Fibroblast of upper back skin (primary cell): ENCODE results near the gene OXTR.

Experiments used
- DNase-seq: peaks from one replicate; pipeline ENCODE4 v3.0.0-alpha.2; 2013

OXTR gene

GRCh38 chr3:8767256-8767666 lies 2.2 kb downstream of the OXTR start:
- DNase-seq = no peak

DNA sequence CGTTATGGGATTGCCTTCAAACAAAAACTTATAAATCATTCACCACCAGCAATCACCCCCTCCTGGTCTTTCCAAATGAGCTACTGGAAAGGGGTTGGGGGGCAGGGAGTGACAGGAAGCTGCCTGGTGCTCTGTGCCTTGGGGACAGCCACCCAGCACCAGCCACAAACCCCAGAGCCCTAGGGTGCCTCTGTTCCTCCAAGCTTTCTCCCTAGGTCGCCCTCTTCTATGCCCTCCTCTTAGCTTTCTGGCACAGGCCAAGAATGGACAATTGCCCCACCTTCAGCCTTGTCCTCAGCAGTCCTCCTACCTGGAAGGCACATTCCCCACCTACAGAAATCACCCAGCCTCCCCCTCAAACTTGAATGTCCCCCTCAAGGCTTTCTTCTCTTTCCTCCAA lies 3.3 kb downstream of the OXTR start:
- DNase-seq = no peak

DNA sequence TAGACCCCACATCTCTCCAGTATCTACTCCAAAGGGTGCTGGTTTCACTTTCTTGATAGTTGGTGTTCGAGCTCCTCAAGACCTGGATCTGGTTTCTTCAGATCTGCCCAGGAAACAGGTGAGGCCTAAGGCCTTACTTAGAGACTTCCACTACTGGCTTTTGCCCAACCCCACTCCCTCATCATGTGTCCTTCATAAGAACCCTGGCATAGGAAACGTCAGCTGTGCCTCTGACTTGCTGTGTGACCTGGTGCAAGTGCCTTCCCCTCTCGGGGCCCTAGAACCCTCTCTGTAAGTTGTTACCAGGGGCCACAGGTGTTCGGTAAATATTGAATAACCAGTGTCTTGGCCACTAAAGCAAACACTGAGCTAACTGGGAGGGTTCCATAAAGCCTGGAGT lies 3.9 kb downstream of the OXTR start:
- no peak for DNase-seq

DNA sequence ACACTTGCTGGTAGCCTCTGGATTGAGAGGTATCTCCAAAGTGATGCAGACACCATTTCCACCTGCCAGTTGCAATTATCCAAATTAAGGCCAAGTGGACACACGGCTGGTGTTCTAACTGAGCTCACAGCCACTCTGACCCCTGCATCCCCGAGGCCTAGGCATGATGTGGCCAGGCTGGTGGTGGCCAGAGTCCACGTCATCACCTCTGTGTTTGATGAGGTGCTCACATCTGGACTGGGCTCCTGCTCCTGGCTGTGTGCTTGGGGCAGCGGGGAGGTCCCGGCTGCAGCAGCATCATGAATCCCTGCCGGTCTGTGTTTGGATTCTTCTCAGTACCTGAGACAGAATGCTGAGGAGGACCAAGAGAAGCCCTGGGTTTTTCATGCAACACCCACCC lies 4.9 kb downstream of the OXTR start:
- DNase-seq = no peak

GRCh38 chr3:8762607-8763377 lies 6.6 kb downstream of the OXTR start:
- no peak for DNase-seq

DNA sequence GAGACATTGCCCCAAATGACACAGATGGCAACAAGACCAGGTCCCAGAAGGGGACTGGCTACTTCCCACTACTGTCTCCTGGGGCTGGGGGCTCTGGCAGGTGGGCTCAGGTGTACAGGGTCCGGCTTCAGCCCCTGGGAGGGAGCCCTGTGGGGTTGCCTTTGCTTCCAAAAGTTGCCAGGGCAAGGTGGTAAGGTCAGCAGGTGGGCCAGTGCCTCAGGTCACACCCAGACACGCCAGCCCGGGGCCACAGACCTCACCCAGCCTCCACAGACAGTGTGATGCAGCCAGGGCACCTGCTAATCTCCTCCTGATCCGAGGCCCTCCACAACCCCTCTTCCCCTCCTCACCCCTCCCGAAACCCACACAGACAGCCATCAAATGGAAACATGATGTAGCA lies 7.5 kb downstream of the OXTR start:
- DNase-seq = no peak

DNA sequence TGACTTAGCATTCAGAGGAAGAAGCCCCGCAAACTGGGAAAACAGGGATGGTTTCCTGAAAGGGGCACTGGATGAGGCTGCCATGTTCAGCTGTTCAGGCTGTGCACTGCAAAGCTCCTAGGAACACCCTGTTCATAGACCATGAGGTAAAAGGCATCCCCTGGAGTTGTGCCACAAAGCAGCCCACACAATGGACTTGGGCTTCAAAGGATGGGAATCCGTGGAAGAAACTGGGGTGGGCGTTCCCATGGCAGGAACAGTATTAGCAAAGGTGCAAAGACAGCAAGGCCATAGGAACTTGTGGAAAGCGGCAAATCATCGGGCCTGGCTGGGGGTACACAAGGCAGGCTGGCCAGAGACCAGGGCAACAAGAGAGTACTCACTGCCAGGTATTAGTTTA lies 8.9 kb downstream of the OXTR start:
- DNase-seq = no peak

- no peak for DNase-seq
Measured at GRCh38 chr3:8760091-8760490, 9.3 kb downstream of the OXTR start.

DNA sequence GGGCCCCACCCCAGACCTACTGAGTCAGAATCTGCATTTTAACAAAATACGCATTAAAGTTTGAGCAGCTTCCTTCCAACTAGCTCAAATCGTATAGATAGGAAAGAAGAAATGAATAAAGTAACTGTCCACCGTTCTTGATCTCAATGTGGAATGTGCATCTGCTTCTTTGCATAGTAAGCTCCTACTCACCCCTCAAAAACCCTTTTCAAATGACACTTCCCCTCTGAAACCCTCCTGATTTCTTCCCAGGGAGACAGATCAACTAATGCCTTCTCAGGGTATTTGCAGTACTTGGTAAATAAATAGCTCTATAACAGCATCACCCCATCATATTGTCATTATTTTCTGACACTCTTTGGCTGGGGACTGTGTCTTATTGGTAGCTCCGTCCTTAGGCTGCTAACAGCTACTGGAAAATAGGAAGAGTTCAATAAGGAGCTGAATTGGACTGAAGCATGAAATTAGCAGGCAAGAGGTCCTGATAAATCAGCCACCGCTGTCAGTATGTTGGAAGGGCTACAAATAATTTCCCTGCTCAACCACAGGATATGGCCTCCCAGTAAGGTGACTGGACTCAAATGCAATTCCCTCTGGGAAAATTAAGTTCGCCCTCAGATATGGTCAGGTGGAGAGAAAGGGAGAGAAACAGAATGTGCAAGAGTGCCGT lies 10.2 kb downstream of the OXTR start:
- DNase-seq = peak; percentile 84

- DNase-seq = peak; percentile 90
Measured at GRCh38 chr3:8757551-8758518, 11.6 kb downstream of the OXTR start.

DNA sequence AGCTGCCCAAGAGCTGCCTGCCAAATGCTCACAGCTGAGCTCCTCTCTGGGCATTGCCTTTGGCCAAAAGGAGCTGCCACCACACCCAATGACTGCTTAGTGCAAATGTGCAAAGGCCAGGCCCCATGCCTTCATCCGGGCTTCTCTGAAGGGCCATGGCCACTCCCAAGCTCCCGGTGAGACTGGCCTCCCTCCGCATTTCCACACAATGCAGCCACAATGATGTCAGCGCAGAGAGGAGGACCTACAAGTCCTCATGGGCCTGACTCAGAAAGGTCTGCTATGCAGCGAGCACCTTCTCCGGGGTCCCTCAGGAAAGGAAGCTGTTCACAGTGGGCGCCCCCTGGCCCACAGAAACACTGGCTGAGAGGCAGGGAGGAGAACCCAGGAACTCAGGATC lies 12.7 kb downstream of the OXTR start:
- no peak for DNase-seq

DNA sequence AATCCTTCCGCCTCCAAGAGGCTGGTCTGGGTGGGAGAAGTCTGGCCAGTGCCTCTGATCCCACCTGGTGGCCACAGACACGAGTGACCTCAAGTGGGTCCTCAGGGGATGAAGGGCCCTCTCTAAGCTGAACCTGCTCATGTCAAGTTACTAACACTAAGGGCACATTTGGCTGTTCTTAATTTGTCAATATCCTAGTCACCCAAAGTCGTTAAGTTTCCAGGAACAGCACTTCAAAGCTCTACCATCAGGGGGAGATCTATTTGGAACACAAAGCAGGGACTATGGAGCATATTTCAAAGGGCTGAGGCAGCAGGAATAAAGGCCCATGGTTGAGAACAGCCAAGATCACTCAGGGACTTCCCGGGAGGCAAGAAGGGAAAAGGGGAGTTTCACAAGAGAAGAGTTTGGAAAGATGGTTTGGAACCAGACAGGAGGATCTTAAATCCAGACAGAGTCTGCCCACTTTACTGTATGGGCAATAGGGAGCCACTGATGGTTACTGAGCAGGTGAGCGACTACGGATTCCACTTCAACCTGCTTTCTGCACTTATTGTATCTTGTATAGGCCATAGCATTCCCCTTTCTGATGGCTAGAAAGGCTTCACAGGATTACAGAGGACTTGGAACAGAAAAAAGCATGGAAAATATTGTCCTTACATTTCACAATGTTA lies 13.7 kb downstream of the OXTR start:
- no peak for DNase-seq

DNA sequence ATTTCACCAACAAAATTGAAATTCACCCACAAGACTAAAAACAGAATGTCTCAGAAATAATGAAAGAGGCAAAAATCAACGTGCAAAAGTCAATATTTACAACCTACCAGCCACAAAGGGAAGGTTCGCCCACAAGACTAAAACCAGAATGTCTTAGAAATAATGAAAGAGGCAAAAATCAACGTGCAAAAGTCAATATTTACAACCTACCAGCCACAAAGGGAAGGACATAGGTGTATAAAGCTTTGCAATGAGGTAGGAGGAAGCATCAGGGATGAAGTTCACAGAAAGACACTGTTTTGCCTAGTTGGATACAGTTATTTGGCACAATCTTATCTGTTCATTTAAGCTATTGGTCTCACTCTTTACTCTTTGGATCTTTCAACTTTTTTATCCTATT lies 14.3 kb downstream of the OXTR start:
- no peak for DNase-seq

- DNase-seq = no peak
Measured at GRCh38 chr3:8752832-8753231, 16.6 kb downstream of the OXTR start.

DNA sequence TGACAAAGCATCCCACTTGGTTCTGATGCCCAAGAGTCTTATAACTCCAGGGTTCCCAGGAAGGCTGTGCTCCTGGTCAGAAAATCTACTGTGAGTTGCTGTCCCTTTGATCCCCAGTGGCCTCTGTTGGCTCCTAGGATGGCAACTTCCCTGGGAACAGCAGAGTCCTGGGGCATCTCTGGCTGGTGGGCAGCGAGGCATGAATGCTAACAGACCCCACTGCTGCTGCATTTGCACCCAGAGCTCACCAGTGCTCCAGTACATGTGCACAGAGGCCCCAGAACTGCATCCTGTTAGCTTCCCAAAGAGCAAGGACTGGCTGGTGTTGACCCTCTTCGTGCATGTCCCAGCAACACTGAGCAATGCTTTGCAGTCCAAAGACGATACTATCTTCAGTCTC lies 20.1 kb downstream of the OXTR start:
- DNase-seq = no peak

DNA sequence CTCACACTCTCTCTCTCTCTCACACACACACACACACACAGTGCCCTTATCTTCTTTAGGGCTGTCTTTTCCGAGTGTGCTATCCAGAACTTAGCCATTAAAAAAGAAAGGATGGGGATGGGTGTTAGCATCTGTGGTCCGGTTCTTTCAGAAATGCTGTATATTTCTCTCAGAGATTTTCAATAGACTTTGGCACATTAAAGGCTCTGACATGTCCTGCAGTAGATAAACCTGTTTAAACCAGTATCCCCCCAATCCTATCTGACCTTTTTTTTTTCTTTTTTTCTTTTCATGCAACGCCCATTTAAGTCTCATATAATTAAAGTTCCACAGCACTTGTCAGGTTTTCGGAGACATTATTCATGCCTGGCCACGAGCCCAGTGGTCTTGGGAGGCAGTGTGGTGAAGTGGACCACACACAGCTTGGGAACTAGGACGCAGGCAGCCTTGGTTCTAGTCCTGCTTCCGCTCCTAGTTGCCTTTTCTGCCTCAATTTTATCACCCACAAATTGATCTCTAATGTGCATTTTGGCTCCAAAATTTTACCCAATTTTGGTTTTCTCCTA lies 22.6 kb downstream of the OXTR start:
- DNase-seq = peak; percentile 41

DNA sequence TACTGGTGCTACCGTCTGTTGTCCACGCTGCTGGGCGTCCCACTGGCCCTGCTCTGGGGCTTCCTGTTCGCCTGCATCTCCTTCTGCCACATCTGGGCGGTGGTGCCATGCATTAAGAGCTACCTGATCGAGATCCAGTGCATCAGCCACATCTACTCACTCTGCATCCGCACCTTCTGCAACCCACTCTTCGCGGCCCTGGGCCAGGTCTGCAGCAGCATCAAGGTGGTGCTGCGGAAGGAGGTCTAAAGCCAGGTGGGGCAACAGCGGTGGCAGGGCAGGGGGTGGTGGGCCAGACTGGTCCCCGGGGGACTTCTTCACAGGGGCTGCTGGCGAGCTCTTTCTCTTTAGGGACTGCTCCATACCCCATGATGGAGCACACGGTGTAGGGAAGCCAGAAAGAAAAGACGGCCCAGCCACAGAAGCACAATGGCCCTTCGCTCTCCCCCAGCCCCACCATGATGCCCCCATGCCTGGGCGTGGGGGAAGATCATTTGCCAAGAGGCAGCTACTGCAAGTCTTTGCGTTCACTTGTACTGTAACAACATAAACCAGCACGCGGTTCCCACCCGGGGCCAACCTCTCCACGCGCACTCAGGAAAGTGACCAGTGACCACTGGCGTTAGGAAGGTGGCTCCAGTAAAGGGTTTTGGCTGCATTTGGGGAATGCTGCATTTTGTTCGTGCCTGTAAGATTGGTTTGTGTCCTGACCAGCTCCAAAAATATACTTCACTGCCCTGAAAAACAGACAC lies 23.6 kb downstream of the OXTR start:
- no peak for DNase-seq

DNA sequence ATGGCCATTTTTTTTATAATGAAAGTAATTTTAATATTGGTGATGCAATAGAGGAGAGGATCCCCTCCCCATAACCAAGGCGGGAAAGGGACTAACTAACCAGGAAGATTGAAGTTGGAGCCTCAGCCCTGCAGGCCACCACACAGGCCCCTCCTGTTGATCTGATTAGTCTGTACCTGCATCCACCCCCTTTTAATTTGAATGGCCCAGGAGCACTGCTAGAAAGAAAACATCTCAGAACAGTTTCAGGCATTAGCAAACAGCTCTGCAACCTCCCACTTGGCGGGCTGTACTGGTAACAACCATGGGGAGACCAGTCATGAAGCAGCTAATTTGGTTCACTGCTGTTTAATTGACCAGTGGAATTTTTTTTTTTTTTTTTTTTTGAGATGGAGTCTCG lies 25.5 kb downstream of the OXTR start:
- no peak for DNase-seq

DNA sequence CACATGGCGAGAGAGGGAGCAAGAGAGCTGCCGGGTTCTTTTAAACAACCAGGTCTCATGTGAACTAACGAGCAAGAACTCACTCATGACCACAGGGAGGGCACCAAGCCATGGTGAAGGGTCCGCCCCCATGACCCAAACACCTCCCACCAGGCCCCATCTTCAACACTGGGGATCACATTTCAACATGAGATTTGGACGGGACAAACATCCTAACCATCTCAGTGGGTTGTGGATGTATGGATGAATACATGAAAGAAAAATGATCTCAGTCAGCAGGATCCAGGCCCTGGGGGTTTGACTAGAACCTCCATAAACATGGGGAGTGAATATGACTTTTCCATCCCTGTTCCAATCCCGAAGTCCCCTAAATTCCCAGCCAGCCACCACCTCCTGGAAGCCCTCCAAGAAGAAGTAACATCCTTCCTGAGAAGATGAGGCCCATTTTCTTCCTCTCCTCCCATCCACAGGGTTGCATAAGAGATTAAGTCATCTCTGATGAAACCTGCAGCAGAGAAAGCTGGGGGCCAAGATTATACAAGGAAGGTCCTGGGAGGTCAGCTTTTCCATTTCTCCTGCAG lies 26.3 kb downstream of the OXTR start:
- DNase-seq = peak; percentile 87

DNA sequence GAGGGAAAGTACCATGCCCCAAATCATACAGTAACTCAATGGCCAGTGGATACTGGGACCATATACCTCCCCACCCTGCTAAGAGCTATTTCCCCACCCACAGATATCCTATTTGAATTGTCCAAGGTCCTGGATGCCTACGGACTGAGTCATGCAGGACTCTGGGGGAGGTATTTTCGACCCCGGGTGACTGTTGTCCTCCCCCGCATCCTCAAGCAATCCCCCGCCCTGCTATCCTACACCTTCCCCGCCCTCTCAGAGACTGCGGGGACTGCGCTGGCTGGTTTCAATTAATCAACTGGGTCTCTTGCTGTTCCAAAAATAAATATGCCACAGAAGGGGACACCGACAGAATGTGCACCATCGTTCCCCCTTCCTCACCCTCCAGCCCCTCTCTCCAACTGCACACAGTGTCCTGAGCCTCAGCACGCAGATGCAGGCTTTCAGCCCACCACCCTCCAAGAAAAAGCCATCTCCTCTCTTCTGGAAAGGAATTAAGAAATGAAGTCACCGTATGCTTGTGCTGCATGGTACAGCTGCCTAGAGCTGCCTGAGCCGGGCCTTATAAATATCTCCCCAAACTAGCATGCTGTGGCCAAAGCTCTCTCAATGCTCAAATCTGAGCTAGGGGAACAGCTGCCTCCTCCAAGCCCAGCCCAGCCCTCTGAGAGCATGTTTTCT lies 27.7 kb downstream of the OXTR start:
- peak; percentile 92 for DNase-seq
